NK-92 (cell line): ENCODE measurements around the gene OR5K3.
"Not testable (repeated sequence)": the region's sequence is repeated elsewhere in the genome, so short reads cannot be mapped to it uniquely, and the experiment has no call there.

ENCODE experiments used
- DNase-seq: peaks from one replicate; lab custom pipeline; 2025; ENCODE audit not compliant: unreplicated experiment; lab: John Stamatoyannopoulos, UW

Gene OR5K3

GRCh38 chr3:98390366-98390765, at the start of gene OR5K3:
OR5K3 (plus strand) TSS chr3:98390666; CDS start chr3:98390666, 0 bp downstream.
- no peak for DNase-seq

- DNase-seq: no peak
Observed at GRCh38 chr3:98341758-98342157, 48.7 kb upstream of the OR5K3 start.

- DNase-seq: no peak
Observed at GRCh38 chr3:98343647-98344507, 46.6 kb upstream of the OR5K3 start.

- no peak for DNase-seq
Observed at GRCh38 chr3:98350082-98350481, 40.4 kb upstream of the OR5K3 start.

DNA sequence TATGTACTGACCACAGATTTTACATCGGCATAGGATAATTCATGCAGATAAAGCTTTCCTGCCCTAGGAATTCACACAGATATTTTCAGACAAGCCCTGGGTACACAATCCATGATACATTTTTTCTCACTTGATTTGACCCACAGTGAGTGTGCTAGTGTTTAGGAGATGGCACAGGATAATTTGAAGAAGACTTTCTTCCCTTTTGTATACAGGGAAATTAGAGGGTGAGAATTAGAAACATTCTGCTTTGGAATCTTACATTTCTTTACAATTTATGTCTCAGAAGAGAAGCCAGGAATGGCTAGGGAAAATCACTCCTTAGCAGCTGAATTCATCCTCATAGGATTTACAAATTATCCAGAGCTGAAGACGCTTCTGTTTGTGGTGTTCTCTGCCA, 36.9 kb upstream of the OR5K3 start, which contains the start of gene OR5K4:
Gene OR5K4, plus strand, starts transcription at position 301 of the 400 bp plus-strand sequence. Its CDS starts 0 bp downstream, at position 301.
- no peak for DNase-seq

DNA sequence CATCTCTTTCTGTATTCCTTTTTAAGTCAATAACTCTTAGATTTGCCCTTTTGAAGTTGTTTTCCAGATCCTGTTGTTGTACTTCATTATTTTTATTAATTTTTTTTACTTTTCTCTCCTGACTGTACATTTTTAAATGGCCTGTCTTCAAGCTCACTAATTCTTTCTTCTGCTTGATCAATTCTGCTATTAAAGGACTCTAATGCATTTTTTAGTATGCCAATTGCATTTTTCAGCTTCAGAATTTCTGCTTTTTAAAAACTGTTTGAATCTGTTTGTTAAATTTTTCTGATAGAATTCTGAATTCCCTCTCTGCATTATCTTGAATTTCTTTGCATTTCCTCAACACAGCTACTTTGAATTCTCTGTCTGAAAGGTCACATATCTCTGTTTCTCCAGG, 31.2 kb upstream of the OR5K3 start:
- no peak for DNase-seq

- no peak for DNase-seq
Observed at GRCh38 chr3:98359993-98360675, 30.3 kb upstream of the OR5K3 start.

GRCh38 chr3:98360681-98361080, 29.8 kb upstream of the OR5K3 start:
- no peak for DNase-seq

GRCh38 chr3:98361289-98361688, 29.2 kb upstream of the OR5K3 start:
- no peak for DNase-seq

DNA sequence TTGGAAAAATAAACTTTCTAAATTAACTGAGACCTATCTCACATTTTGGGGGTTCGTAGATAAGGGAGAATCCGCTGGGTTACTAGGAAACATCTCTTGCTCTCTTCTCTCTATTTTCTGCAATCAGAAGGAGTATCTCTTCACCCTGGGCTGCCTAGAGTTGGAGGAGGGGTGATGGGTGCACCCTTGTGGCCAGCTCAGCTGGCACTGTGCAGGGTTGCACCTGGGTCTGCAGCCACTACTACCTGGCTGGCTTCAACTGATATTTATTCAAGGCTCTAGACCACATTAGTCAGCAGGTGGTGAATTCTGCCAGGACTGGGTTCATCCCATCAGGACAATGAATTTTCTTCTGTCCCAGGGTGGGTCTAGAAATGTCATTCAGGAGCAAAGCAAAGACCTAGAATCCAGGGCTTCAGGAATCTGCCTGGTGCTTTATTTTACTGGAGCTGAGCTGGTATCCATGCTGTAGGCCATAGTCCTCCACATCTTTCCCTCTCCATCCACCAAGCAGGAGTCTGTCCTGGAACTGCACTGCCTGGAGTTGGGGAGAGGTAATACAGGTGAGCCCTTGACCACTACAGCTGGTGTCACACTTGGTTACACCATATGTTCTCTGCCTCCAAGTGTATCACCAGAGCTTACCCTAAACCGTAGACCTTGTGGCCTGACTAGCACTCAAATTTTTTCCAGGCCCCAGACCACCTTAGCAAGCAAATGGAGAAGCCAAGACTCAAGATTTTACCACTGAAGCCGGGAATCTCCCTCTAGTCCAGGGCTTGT, 22.8 kb upstream of the OR5K3 start:
- no peak for DNase-seq

DNA sequence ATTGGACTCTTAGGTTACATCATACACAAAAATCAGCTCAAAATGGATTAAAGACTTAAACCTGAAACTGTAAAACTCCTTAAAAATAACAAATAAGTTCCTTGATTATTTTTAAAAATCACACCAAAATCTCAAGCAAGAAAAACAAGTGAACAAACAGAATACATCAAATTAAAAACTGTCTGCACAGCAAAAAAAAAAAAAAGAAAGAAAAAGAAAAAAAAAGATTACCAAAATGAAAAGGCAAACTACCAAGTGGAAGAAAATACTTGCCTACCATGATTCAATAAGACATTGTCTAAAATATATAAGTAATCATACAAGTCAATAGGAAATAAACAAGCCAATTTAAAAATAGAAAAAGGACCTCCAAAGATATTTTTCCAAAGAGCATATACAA, 19.3 kb upstream of the OR5K3 start:
- DNase-seq: no peak

- no peak for DNase-seq
Observed at GRCh38 chr3:98371853-98372252, 18.6 kb upstream of the OR5K3 start.

DNA sequence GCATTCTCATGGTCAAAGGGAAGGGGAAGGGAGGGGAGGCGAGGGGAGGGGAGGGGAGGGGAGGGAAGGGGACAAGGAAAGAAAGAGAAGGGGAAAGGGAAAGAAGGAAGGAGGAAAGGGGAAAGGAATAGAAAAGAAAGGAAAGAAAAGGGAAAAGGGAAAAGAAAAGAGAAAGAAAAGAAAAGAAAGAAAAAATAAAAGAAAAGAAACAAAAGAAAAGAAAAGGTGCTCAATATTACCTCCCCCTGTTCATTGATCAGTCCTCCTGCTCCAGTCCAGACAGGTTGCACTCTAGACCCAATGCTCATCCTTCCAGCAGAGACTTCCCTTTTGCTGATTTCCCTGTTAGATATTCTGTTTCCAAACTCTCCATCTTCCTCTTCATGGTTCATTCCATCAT, 18.0 kb upstream of the OR5K3 start:
- DNase-seq: no peak

- DNase-seq: no peak
Observed at GRCh38 chr3:98376631-98377030, 13.8 kb upstream of the OR5K3 start.

- no peak for DNase-seq
Observed at GRCh38 chr3:98388147-98388546, 2.3 kb upstream of the OR5K3 start.

DNA sequence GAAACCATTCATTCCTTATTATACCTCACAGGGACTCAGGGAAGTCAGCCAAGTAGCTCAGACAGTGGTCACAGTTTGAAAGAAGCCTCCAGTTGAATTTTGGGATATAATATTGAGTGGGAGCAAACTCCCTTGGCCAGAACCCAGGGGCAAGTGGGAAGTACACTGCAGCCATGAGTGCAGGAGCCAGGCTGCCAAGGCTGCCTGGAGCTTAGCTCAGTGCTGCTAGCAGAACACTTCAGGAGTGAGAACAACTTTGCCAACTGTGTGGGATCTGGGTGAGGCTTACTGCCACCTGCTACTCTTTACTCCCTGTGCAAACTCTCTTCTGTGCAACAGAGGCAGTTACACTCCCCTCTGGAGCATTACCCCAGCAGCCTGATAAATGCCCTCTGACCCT, 4.6 kb downstream of the OR5K3 start:
- no peak for DNase-seq

- DNase-seq: not testable (repeated sequence)
Observed at GRCh38 chr3:98396482-98396881, 6.0 kb downstream of the OR5K3 start.

DNA sequence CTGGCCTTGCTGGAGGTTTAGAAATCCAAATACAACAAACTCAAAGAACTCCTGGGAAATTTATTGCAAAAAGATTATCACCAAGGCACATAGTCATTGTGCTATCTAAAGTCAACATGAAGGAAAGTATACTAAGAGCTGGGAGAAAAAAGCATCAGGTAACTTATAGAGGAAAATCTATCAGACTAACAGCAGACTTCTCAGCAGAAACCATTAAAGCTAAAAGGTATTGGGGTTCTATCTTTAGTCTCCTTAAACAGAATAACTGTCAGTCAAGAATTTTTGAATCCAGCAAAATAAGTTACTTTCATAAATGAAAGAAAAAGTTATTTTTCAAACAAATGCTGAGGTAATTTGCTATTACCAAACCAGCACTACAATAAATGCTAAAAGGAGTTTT, 8.0 kb downstream of the OR5K3 start:
- DNase-seq: no peak

DNA sequence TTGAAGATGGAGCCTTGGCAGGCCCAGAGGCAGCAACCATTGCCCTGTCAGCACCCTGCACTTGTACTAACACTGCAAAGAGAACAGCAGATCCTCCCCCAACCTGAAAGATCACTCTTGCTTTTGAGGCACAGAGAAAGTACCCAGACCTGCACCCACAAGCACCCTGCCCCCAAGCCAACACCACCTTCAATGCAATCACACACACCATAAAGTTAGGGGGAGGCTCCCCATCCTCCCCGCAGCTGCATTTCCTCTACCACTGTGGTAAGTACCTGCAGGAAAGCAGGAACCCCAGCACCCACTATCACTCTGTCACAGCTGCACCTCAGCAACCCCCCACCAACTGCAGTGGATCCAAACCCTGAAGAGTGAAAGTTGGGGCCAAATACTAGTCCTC, 12.0 kb downstream of the OR5K3 start:
- DNase-seq: no peak

- DNase-seq: no peak
Observed at GRCh38 chr3:98404010-98404409, 13.5 kb downstream of the OR5K3 start.

DNA sequence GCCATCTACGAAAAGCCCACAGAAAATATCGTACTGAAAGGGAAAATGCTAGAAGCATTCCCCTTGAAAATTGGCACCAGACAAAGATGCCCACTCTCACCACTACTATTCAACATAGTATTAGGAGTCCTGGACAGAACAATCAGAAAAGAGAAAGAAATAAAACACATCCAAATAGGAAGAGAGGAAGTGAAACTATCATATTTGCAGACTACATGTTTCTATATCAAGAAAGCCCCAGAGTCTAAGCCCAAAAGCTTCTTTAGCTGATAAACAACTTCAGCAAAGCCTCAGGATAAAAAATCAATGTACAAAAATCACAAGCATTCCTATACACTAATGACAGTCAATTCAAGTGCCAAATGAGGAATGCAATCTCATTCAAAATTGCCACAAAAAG, 15.6 kb downstream of the OR5K3 start:
- DNase-seq: no peak

DNA sequence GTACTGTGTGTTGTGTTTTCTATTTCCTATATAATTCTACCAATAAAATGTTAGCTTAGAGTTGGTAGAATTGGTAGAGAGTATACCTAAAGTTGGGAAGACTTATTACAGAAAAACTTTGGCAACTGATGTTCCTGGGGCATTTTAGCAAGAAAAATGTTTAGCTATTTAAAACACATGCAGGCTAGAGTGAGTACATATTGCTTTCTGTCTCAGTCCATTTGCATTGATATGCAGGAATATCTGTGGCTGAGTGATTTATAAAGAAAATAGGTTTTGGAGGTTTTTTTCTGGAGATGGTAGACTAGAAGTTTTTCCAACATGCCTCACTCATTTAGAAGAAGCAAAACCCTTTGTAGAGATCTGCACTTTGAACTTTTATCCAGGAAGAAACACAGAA, 42.1 kb downstream of the OR5K3 start:
- DNase-seq: no peak
